Activated T-cell treated with anti-CD3 and anti-CD28 coated beads, Interleukin-2, amount 50 U/mL, for 1 hour (primary cell): ENCODE data around the gene FNDC10.
"Not testable (repeated sequence)": the region's sequence is repeated elsewhere in the genome, so short reads cannot be mapped to it uniquely, and the experiment has no call there.

Source experiments
- DNase-seq: peaks from one replicate; pipeline ENCODE4 v3.0.0-alpha.2; 2020

FNDC10 gene

DNA sequence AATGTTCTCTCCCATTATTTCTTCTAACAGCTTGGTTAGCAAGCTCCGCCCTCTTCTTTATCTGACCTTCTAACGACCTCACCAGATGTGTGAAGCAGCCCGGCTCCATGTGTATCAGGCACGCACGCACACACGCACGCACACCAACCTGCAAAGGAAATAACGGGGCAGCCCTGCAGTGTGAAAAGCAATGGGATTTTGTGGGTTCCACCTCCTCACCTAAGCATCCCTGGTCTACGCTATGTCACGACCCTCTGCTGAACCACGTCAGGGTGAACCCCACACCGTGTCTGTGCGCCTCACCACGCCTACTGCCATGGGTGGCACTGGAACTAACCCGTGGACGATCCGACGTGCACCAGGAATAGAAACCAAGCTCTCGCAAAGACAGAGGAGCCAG, 35.7 kb downstream of the FNDC10 start:
- DNase-seq = no peak

DNA sequence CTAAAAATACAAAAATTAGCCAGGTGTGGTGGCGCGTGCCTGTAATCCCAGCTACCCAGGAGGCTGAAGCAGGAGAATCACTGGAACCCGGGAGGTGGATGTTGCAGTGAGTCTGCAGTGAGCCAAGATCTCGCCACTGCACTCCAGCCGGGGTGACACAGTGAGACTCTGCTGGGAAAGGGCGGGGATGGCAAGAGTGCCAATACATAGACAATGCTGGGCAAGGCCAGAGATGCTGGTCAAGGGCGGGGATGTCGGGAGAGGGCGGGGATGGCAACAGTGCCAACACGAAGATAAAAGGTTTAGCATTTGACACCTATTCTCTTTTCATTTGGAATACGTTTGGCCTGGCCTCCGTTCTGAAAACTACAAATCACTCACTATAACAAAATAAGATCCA, 36.2 kb downstream of the FNDC10 start:
- no peak for DNase-seq

DNA sequence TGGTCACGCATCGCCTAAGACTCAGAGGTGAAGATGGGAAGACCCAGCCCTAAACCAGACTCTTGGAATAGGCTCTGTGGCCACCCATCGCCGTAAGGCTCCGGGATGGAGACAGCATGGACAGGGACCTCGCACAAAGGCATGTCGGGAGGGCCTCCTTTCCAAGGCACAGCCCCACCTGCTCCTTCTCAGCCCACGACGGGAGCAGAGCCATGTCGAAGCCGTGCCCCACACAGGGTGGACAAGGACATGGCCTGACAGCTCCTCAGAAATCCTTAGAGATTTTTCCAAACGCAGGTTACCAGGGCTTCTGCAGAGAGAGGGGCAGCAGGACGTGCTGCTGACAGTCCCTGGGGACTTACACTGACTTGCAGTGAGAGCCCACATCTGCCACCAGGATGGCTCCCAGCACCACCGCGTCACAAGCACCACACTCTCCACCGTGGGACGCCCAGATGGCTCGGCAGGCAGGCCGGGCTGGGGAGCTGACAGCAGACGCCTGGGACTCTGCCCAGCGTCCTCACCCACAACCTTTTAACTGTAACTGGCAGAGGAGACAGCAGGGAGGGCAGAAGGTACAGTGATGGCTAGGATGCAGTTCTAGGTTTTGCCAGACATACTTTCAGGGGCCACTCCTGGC, 37.3 kb downstream of the FNDC10 start:
- no peak for DNase-seq

DNA sequence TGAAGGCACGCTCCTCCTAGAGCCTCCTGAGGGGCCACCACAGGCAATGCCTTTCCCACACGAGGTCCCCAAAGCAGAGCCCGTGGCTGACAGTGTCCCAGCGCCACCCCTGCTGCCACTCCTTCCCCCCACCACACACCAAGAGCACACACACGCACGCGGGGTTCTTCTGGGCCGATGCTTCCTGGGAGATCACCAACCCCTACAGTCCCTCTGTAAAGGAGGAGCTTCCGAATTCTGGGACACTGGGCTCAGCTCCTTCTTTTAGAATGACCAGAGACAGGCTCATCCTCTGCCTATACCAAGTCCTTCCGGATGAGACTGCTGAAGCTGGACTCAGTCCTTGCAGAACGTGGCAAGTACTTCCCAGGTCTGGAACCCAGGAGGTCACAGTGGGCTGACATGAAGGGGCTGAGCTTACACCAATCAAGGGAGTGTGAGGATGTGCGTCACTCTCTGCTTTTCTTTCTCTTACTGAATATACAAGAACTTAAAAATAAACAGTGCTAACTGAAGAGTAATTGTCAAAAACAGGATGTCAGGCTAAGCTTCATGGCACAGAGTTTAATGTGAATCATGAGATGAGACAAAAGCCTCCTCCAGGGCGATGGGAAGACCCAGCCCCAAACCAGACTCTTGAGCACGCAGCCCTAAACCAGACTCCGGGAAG, 38.0 kb downstream of the FNDC10 start:
- no peak for DNase-seq

DNA sequence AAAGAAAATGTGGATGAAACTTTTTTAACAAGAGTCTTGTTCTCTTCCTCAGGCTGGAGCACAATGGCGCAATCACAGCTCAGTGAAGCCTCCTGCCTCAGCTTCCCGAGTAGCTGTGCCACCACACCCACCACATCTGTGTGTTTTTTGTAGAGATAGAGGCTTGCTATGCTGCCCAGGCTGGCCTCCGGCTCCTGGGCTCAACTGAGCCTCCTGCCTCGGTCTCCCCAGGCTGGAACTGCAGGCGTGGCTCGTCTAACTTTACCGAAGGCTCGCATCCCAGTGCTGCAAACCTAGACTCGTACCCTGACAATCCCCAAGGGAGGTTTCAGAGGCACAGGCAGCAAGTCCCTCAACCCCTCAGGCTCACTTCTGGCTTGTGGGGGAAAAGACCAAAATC, 39.8 kb downstream of the FNDC10 start:
- DNase-seq = no peak

DNA sequence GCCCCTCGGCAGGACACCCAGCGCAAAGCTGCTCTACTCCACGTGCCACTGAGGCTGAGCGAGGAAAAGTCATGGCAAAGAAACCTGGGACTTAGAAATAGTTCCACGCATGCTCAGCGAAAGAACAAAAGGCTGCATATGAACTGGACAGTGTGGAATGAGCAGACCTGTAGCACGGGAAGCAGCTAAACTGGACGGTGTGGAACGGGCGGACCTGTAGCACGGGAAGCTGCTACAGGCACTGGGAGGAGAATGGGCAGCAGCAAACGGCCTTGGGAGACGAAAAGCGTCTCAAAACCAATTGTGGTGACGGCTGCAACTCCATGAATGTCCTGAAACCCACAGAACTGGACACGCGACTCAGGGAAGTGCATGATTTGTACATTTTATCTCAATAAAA, 40.9 kb downstream of the FNDC10 start:
- no peak for DNase-seq

DNA sequence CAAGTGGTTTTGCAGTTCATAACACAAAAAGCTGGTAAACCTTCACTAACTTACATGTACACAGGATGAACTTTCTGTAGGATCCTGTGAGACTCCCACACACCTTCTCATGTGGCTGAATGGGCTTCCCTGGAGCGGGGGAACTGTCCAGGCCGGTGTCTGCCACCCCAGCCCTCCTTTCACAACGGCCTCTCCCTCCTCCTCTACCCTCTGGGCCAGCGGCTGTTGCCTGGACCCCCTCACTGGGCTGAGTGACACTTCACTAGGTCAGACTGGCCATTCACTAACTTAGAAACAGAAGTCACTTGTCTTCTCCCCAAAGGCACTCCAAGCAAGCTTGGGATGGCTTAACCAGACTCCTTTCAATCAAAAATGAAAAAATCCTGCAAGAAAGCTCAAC, 41.3 kb downstream of the FNDC10 start:
- no peak for DNase-seq

DNA sequence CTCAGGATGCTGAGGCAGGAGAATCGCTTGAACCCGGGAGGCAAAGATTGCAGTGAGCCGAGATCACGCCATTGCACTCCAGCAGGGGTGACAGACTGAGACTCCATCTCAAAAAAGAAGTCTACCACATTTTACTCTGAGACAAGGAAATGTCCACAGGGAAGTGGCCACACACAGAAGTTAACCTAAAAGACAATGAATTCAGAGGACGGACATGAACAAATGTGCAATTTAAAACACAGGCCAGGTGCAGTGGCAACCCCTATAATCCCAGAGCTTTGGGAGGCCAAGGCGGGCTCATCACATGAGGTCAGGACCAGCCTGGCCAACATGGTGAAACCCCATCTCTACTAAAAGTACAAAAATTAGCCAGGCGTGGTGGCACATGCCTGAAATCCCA, 42.2 kb downstream of the FNDC10 start:
- DNase-seq = not testable (repeated sequence)

DNA sequence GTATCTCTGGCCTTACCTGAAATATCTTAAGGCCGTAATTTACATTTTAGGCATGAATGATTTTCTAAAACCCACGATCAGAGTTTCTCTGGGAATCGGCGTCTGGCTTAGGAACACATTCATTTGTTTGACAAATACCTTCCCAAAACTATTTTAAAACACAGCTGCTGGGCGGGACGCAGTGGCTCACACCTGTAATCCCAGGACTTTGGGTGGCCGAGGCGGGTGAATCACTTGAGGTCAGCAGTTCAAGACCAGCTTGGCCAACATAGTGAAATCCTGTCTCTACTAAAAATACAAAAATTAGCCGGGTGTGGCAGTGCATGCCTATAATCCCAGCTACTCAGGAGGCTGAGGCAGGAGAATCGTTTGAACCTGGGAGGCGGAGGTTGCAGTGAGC, 43.0 kb downstream of the FNDC10 start:
- DNase-seq = not testable (repeated sequence)

DNA sequence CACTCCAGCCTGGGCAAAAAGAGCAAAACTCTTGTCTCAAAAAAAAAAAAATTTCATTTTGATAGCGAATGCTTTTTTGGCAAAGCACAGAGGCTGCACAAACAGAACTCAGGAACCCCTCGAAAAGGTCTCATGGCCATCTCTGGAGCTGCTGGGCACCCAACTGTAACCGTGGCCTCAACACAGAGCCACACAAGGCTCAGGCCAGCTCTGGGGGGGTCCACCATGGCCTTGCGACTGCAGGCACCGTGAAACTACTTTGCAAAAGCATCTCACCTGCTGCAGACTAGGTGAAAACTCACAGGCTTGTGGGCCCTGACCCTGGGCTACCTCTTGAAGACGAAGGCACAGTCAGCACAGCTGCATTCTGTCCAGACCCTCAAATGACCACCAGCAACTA, 43.4 kb downstream of the FNDC10 start:
- no peak for DNase-seq

DNA sequence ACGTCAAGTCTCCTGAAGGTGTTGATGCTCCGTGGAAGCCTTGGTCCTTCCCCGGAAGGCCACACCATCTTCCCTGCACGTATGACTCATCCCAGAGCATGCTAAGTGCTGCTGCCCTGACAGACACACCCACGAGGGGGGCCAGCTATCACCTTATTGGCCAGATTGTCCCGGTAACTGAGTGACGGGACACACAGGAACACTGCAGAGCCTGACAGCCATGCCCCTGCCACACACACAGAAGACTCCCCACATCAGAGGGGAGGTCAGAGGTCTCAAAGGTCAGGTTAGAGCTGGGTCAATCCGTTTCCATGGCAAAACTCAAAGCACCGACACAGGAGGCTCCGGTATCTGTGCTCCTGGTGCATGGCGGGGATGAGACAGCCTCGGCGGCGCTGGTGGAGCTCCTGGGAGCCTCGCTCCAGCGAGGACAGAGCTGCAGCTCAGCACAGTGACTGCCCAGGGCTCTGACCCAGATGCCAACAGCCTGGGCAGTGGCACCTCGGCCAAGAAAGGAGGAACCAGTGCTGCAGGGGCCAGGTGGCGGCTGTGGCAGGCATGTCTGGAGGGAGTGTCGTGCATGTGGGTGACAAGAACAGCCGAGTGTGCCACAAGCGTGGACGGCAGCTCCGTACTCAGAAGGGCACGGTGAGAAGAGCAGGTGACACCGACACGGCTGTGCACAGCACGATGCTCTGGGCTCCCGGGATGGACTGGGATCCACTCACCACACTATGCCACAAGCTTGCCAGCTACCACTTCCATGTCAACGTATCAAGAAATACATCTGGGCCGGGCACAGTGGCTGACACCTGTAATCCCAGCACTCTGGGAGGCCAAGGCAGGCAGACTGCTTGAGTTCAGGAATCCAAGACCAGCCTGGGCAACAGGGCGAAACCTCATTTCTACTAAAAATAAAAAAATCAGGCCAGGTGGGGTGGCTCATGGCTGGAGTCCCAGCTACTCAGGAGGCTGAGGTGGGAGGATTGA, 44.7 kb downstream of the FNDC10 start:
- no peak for DNase-seq

DNA sequence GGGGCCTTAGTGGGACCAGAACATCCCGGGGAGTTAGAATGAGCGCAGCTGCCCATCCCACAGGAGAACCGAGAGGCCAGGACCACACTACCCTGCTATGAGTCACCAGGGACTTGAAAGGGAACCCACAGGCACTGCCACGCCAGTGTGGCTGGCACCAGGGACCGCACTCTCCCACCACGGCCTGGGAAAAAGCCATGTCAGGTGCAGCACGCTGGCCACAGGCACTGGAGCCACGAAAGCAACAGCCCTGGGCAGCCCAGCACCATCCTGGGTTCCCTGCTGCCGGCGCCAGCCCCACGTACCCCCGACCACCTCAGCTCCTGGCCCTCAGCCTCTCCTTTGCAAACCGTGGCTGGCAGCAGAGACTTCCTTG, 45.4 kb downstream of the FNDC10 start:
- no peak for DNase-seq

DNA sequence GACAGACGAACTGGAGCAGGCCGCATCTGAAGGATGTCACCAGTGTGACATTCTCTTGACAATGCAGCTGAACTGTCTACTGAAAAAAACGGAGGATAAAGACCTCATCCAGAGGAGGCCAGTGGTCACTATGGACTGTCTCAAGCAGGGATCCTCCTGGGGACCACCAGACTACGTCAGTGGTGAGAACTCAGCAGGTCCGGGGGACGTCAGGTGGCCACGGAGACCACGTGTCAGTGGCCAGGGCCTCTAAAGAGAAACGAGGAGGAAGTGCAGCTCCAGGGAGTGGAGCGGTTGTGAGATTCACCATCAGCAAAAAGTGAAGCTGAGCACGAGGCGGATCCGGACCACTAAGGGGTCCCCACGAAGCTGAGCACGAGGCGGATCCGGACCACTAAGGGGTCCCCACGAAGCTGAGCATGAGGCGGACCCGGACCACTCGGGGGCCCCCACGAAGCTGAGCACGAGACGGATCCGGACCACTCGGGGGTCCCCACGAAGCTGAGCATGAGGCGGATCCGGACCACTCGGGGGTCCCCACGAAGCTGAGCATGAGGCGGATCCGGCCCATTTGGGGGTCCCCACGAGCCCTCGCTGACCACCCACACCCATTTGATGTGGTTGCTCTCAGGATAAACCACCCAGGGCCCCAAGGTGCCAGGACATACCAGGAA, 46.0 kb downstream of the FNDC10 start:
- no peak for DNase-seq

DNA sequence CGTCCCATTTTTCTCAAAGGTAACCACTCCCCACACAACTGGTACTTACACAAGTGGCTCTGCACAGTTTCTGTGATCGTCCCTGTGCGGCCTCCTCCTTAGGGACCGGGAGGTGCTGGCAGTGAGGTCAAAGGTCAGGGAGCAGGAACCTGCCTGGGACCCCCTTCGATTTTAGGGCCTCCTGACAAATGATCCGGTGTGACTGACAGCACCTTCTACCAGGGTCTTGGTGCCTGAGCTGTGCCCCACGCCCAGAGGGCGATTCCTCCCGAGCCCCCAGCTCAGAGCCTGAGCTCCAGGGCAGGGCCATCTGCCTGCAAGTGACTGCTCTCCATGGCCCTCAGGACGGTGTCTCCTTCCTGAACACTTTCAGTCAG, 47.7 kb downstream of the FNDC10 start:
- no peak for DNase-seq

DNA sequence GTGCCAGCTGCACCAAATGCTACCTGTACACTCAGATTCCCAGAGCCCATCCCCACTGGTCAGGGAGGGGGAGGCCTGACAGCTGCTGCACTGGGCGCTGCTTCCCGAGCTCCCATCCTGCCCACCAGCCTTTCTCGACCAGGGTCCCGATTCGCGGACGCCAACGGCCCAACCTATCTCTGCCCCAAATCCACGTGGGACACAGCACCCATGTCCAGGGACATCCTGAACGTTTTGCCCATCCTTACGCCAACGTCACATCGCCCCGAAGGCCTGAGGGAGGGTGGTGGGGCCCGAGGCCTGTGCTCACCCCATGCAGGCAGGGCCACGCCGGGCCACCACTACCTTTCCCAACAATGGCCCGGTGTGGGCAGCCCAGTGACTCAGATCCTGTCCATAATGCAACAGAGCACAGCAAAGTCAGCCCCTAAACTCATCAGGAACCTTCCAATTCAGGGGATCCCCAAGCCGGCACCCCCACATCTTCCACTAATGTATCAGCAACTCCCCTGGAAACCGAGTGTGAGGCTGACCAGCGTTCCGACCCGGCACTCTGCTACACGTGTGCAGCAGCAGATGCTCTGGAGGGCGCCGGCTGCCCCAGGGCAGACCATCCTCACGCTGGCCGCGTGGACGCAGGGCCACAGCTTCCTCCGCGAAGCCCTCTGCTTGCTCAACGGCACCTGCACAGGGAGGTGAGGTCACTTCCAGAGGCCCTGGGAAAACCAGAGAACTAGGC, 48.2 kb downstream of the FNDC10 start:
- no peak for DNase-seq

DNA sequence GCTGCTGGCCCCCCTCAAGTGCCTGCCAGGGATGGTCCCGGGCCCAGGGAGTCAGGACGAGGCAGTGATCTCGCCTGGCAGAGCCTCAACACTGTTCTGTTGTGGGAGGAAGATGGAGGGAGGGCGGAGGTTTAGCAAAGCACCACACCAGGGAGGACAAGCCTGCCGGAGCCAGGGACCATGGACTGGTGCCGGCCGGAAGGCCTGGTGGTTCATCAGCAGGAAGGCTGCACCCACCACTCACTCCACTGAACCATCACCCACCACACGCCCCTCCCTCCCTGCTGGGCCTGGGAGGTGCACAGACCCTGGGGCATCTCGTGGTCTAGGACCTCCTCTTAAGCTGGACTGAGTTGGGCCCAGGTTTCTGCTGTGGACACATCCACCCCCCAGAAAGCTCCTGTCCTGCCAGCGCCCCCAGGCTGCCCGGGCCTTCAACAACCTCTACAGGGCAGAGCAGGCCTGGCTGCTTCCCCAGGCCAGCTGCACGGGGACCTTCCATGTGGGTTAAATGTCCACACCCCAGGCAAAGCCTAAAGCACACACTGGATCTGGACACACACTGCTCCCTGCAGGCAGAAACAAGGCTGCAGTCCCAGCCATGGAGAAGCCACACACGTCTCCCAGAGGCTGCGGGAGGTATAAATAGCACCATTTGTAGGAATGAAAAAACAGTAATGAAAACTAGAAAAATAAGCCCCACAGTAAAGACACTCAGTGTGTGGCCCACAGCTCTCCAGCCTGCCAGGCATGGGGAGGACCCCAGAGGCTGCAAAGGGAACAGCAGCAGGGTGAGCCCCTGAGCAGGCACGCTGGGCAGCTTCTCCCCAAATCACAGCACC, 49.1 kb downstream of the FNDC10 start:
- no peak for DNase-seq

DNA sequence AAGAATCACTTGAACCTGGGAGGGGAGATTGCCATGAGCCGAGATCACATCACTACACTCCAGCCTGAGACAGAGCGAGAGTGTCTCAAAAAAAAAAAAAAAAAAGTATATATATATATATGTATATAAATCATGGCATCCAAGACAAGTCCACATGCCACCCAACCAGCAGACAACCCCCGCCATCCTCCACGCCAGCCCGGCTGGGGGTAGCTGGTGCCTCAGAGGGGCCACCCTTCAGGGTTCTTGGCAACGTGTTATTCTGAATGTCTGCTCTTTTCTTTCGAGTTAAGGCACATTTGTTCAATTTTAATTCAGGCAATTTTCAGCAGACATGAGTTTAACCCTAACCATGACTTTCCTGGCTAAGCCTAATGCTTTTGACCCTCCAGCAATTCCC, 49.8 kb downstream of the FNDC10 start:
- DNase-seq = no peak

DNA sequence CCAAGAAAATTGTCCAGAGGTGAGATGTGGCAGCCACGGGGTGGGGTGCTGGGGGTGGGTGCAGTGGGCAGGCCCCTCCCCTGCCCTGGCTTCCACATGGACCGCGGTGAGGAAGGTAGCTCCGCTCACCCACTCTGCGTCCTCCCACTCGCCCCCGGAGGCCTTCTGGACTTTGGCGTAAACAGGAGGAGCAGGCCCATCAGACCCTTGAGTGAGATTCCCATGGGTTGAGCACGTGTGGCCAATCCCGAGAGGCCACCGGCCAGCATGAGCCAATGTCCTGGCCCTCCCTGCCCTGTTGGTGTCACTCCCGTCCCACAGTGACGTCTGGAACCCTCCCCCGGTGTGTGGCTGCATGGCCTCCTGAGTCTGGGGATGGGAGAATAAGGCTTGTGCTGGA, 51.3 kb downstream of the FNDC10 start:
- no peak for DNase-seq
